DMS114 treated with DMSO at 0.1 percent for 48 hours (cell line): ENCODE results near the gene NPEPL1.

Source experiments
- DNase-seq: peaks from one replicate; lab custom pipeline; 2025; ENCODE audit not compliant: unreplicated experiment; lab: John Stamatoyannopoulos, UW

Gene NPEPL1

GRCh38 chr20:58700121-58700821 lies 7.7 kb downstream of the NPEPL1 start:
- no peak for DNase-seq

- DNase-seq: no peak
Measured at GRCh38 chr20:58700823-58701222, 8.2 kb downstream of the NPEPL1 start.

- DNase-seq: no peak
Measured at GRCh38 chr20:58701431-58702160, 9.0 kb downstream of the NPEPL1 start.

GRCh38 chr20:58702161-58702510 lies 9.5 kb downstream of the NPEPL1 start:
- DNase-seq: no peak

- no peak for DNase-seq
Measured at GRCh38 chr20:58702859-58703648, 10.5 kb downstream of the NPEPL1 start.

GRCh38 chr20:58703765-58704371 lies 11.3 kb downstream of the NPEPL1 start:
- no peak for DNase-seq

- no peak for DNase-seq
Measured at GRCh38 chr20:58705208-58705926, 12.8 kb downstream of the NPEPL1 start.

GRCh38 chr20:58706150-58706892 lies 13.7 kb downstream of the NPEPL1 start:
- no peak for DNase-seq

GRCh38 chr20:58706975-58707681 lies 14.5 kb downstream of the NPEPL1 start:
- DNase-seq: no peak

GRCh38 chr20:58707770-58708169 lies 15.2 kb downstream of the NPEPL1 start:
- no peak for DNase-seq

GRCh38 chr20:58708246-58708931 lies 15.8 kb downstream of the NPEPL1 start:
- DNase-seq: no peak

GRCh38 chr20:58709013-58709702 lies 16.6 kb downstream of the NPEPL1 start:
- no peak for DNase-seq

- no peak for DNase-seq
Measured at GRCh38 chr20:58709703-58710039, 17.1 kb downstream of the NPEPL1 start.

- no peak for DNase-seq
Measured at GRCh38 chr20:58710481-58711265, 18.1 kb downstream of the NPEPL1 start.

- DNase-seq: no peak
Measured at GRCh38 chr20:58711266-58712051, 18.9 kb downstream of the NPEPL1 start.

GRCh38 chr20:58712151-58712791 lies 19.7 kb downstream of the NPEPL1 start:
- DNase-seq: no peak
